Parathyroid adenoma (tissue), 2 donors: ENCODE results near the gene CATSPERE.

Experiments
- H2AFZ ChIP-seq: fragments of 300-600 bp; sonication (generic); one replicate; pipeline ENCODE4 v1.7.0; 2017; ENCODE audit warnings: antibody characterized with exemption, mild to moderate bottlenecking
- H3K27ac ChIP-seq: fragments of 300-600 bp; sonication (generic); one replicate; pipeline ENCODE4 v1.7.0; 2017
- H3K27me3 ChIP-seq: fragments of 300-600 bp; sonication (generic); one replicate; pipeline ENCODE4 v1.7.0; 2017; ENCODE audit warnings: low read length; ENCODE audit not compliant: control insufficient read depth, insufficient read depth
- H3K36me3 ChIP-seq: fragments of 300-600 bp; sonication (generic); one replicate; pipeline ENCODE4 v1.7.0; 2017; ENCODE audit warnings: low read length; ENCODE audit not compliant: control insufficient read depth, insufficient read depth
- H3K4me1 ChIP-seq: fragments of 300-600 bp; sonication (generic); one replicate; pipeline ENCODE4 v1.7.0; 2017; ENCODE audit warnings: control low read depth
- H3K4me2 ChIP-seq: fragments of 300-600 bp; sonication (generic); one replicate; pipeline ENCODE4 v1.7.0; 2017; ENCODE audit warnings: low read length
- H3K4me3 ChIP-seq: fragments of 300-600 bp; sonication (generic); one replicate; pipeline ENCODE4 v1.7.0; 2017; ENCODE audit warnings: low read depth, low read length
- H3K79me2 ChIP-seq: fragments of 300-600 bp; sonication (generic); one replicate; pipeline ENCODE4 v1.7.0; 2017; ENCODE audit warnings: control low read depth
- H3K9ac ChIP-seq: fragments of 300-600 bp; sonication (generic); one replicate; pipeline ENCODE4 v1.7.0; 2017; ENCODE audit warnings: mild to moderate bottlenecking
- H3K9me3 ChIP-seq: fragments of 300-600 bp; sonication (generic); one replicate; pipeline ENCODE4 v1.7.0; 2017; ENCODE audit warnings: low read length; ENCODE audit not compliant: control insufficient read depth
- TF ChIP-seq, protein P1 (sequence below): fragments of 300-600 bp; sonication (generic); IDR thresholded peaks from one replicate; pipeline ENCODE4 v1.7.0; 2017; ENCODE audit warnings: antibody characterized with exemption, mild to moderate bottlenecking
- donor health status: primary hyperparathyroidism.

The CATSPERE gene

DNA sequence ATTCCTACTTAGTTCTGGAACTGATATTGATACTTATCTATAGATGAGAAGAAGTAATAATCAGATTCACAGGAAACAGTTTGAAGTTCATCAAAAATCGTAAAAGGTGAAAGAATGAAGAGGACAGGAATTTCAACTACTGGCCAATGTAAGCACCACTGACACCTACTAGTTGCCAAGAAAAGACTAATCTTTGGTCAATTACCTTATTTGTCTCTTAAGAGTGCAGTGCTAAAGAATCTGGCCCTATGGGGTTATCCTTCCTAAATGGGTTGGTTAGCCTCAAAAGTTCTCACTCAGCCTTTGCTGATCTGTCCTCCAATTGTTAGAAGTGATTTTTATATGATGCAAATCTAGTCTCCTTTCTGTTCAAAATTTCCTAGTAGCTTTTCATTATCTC is 38.9 kb upstream of the CATSPERE start:
- Histone ChIP-seq H3K9ac (no peak overlapping the region), H3K27ac (no peak overlapping the region), H3K27me3 (no peaks in the 10 kb centered on the region), H3K36me3 (no peaks in the 10 kb centered on the region), H2AFZ (no peak overlapping the region), H3K4me2 (no peak overlapping the region), H3K79me2 (no peaks in the 10 kb centered on the region), H3K4me3 (no peak overlapping the region), H3K4me1 (no peaks in the 10 kb centered on the region), H3K9me3 (no peaks in the 10 kb centered on the region)
- TF ChIP-seq, protein P1, sequence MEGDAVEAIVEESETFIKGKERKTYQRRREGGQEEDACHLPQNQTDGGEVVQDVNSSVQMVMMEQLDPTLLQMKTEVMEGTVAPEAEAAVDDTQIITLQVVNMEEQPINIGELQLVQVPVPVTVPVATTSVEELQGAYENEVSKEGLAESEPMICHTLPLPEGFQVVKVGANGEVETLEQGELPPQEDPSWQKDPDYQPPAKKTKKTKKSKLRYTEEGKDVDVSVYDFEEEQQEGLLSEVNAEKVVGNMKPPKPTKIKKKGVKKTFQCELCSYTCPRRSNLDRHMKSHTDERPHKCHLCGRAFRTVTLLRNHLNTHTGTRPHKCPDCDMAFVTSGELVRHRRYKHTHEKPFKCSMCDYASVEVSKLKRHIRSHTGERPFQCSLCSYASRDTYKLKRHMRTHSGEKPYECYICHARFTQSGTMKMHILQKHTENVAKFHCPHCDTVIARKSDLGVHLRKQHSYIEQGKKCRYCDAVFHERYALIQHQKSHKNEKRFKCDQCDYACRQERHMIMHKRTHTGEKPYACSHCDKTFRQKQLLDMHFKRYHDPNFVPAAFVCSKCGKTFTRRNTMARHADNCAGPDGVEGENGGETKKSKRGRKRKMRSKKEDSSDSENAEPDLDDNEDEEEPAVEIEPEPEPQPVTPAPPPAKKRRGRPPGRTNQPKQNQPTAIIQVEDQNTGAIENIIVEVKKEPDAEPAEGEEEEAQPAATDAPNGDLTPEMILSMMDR: no peak

DNA sequence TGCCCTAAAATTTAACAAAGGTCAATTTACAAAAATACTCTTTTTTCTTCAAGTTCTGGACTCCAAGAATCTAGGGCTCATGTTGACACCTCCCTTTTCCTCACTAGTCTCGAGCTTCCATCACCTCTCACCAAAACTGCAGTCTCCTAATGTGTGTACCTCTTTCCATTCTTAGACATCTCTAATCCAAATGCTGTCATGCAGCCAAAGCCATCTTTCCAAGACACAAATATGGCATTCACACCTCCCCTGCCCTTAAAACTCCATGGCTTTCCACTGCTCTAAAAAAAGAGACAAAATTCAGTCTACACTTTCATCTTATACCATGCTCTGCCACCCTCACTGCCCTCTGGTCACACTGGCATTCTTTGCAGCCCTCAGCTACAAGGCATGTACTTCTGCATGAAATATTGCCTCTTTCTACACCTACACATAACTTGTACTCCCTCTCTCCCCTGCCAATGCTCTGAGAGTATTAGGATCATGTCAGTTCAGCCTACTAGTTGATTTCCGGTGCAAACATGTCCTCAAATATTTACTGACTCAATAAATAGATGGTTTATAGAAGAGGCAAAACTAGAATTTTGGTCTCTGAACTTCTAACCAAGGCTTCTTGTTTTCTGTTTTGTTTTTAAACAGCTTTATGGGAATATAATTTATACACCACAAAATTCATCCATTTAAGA is 36.3 kb upstream of the CATSPERE start:
- Histone ChIP-seq H3K27me3 (no peaks in the 10 kb centered on the region), H3K4me3 (no peak overlapping the region), H3K27ac (no peak overlapping the region), H2AFZ (no peak overlapping the region), H3K9me3 (no peaks in the 10 kb centered on the region), H3K9ac (no peak overlapping the region), H3K36me3 (no peaks in the 10 kb centered on the region), H3K4me2 (no peak overlapping the region), H3K4me1 (no peaks in the 10 kb centered on the region), H3K79me2 (no peaks in the 10 kb centered on the region)
- TF ChIP-seq, protein P1: no peak

DNA sequence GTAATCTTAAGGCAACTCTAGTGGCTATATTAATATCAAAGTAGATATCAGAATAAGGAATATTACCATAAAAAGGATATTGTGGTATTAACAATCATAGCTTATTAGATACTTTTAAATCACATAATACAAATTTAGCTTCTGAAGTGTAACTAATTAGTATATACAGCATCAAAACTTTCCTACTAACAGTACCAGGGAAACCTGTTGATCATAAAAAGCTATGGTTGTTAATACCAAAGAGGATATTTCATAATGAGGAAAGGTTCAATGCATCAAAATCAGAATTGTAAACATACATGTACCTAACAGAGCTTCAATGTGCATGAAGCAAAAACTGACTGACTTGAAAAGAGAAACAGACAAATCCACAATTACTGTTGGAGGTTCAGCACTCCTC is 33.4 kb upstream of the CATSPERE start:
- Histone ChIP-seq H3K4me3 (no peak overlapping the region), H3K36me3 (no peaks in the 10 kb centered on the region), H2AFZ (no peak overlapping the region), H3K27ac (no peak overlapping the region), H3K4me1 (no peaks in the 10 kb centered on the region), H3K9me3 (no peaks in the 10 kb centered on the region), H3K27me3 (no peaks in the 10 kb centered on the region), H3K9ac (no peak overlapping the region), H3K79me2 (no peaks in the 10 kb centered on the region), H3K4me2 (no peak overlapping the region)
- TF ChIP-seq, protein P1: no peak

DNA sequence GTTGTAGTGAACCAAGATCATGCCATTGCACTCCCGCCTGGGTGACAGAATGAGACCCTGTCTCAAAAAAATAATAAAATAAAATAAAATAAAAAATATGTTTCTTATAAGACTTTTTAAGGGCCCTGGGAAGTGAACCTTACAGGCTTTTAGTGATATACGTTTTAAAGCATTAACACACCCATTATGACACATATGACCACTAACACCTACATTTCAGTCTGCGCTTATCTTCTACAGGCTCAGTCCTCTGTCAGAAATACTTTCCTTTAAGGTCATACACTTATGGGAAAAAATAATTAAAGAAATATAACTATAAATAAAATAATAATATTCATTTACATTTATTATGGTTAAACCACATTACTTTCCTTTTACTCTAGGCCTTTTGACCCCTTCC is 31.3 kb upstream of the CATSPERE start:
- Histone ChIP-seq H3K27me3 (no peaks in the 10 kb centered on the region), H3K27ac (no peak overlapping the region), H2AFZ (no peak overlapping the region), H3K4me2 (no peak overlapping the region), H3K9me3 (no peaks in the 10 kb centered on the region), H3K36me3 (no peaks in the 10 kb centered on the region), H3K4me1 (no peaks in the 10 kb centered on the region), H3K9ac (no peak overlapping the region), H3K79me2 (no peaks in the 10 kb centered on the region), H3K4me3 (no peak overlapping the region)
- TF ChIP-seq, protein P1: no peak

DNA sequence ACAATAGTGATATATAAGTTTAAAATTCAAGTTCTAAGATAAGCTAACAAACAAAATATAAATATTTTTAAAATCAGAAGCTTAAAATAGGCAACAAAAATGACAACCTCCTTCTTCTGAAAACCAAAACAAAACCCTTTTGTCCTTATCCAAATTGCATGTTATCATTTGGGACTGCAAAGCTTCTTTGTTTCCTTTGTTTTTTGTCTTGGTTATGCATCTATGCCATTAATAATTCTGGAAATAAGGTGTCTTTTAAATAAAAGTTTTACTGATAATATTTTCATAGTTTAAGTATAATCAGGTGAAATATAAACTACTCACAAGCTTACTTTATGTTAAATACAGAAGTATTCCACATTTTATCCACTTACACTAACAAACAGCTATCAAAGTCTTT is 29.9 kb upstream of the CATSPERE start:
- TF ChIP-seq, protein P1: no peak
- H3K27me3 ChIP-seq: no peaks in the 10 kb centered on the region
- H3K36me3 ChIP-seq: no peaks in the 10 kb centered on the region
- H3K4me3 ChIP-seq: no peak overlapping the region
- no peak overlapping the region for H3K9ac ChIP-seq
- no peak overlapping the region for H3K27ac ChIP-seq
- H3K79me2 ChIP-seq: no peaks in the 10 kb centered on the region
- H3K4me2 ChIP-seq: no peak overlapping the region
- H2AFZ ChIP-seq: no peak overlapping the region
- H3K4me1 ChIP-seq: no peaks in the 10 kb centered on the region
- H3K9me3 ChIP-seq: no peaks in the 10 kb centered on the region
